Esophagus squamous epithelium (tissue), 5 donors: ENCODE data around the gene PTPRT. TPM values are rescaled to one million over a fixed set of nuclear protein-coding genes. Genes with fewer than 3 reads are reported as not detected.

Experiments used
- DNase-seq: peaks from one replicate; lab custom pipeline; 2025; lab: John Stamatoyannopoulos, UW
- H3K27ac ChIP-seq, 4 donors: fragments of 200-600 bp; sonication (generic); one replicate each; pipeline ENCODE4 v1.5.1; 2016 to 2019; ENCODE audit warnings: mild to moderate bottlenecking in 1 of 4
- H3K27me3 ChIP-seq, 4 donors: fragments of 200-600 bp; sonication (generic); 1 replicate in 3 of 4; 2 replicates in 1 of 4; pipeline versions ENCODE4 v1.5.1 to v1.6.0; 2017 to 2021; ENCODE audit warnings: antibody characterized with exemption in 1 of 4
- H3K36me3 ChIP-seq, 3 donors: fragments of 200-600 bp; sonication (generic); one replicate each; pipeline ENCODE4 v1.5.1; 2016 to 2019
- H3K4me1 ChIP-seq, 3 donors: fragments of 200-600 bp; sonication (generic); one replicate each; pipeline ENCODE4 v1.5.1; 2017 to 2019
- H3K4me3 ChIP-seq, 4 donors: fragments of 200-600 bp; sonication (generic); 1 replicate in 3 of 4; 2 replicates in 1 of 4; pipeline ENCODE4 v1.5.1; 2016 to 2019; ENCODE audit warnings: mild to moderate bottlenecking in 2 of 4, moderate library complexity in 1 of 4
- H3K9me3 ChIP-seq, 3 donors: fragments of 200-600 bp; sonication (generic); one replicate each; pipeline ENCODE4 v1.5.1; 2016 to 2019
- POLR2A ChIP-seq, 4 donors: fragments of 450-650 bp; IDR thresholded peaks; one replicate each; pipeline ENCODE4 v1.6.1; 2017; ENCODE audit warnings: antibody characterized with exemption in 4 of 4, mild to moderate bottlenecking in 4 of 4, moderate library complexity in 3 of 4
- WGBS, 2 donors: methylation state at CpG; one replicate each; pipeline ENCODE4 v1.1.5; 2018; 5-methylcytosine and 5-hydroxymethylcytosine counted together
- intact Hi-C: fragments of 100-400 bp; cut with DNase I; formaldehyde crosslinking; loops from one replicate; pipeline ENCODE4 v1.15.0; 2022
- total RNA-seq, 4 donors: library from RNA; depleted of rRNA; stranded (reverse); fragments of >200 nt; gene quantifications; one replicate each; pipeline ENCODE4 v1.1.0, GENCODE V29; 2016
- TF ChIP-seq, protein P1 (sequence below), 6 experiments: fragments of 450-650 bp in 4 of 6; fragments of 200-600 bp in 2 of 6; sonication (generic) in 2 of 6; IDR thresholded peaks; one replicate each; pipeline ENCODE4 v1.5.1; 2016 to 2019; ENCODE audit warnings: antibody characterized with exemption in 6 of 6, mild to moderate bottlenecking in 4 of 6, moderate library complexity in 4 of 6
- donor health status: DM: yes; HTN: yes; CAD: no.

Gene PTPRT
- total RNA-seq, 4 donors from 2014 or later = under 0.01 to 0.06 TPM; not detected in 2

DNA sequence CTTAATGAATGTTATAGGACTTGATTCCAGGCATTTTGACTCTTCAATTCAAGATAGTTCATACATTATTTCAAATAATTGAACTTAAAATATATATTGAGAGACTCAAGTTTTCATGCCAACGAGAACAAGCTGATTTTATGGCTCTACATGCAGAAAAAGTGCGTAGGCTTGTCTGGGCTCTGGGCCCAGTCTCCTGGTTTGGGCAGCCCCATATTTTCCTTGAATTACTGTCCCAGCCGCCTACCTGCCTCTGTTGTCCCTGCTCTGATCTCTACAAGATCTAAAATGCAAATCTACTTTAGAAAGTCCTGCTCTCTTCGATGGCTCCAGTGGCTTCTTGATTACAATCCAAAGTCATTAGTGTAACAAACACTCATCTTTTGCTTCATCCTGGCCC lies 1034.1 kb downstream of the PTPRT start:
- intact Hi-C loops = no loop called here
- no peak for DNase-seq
- WGBS, 2 donors = 67 to 72% methylated on average over 4 of the region's 4 CpGs
- no peak overlapping the region for H3K4me3 ChIP-seq
- H3K9me3 ChIP-seq = no peaks in the 10 kb centered on the region
- no peak for TF ChIP-seq POLR2A (IDR thresholded peaks at IDR 0.05)
- TF ChIP-seq, protein P1, sequence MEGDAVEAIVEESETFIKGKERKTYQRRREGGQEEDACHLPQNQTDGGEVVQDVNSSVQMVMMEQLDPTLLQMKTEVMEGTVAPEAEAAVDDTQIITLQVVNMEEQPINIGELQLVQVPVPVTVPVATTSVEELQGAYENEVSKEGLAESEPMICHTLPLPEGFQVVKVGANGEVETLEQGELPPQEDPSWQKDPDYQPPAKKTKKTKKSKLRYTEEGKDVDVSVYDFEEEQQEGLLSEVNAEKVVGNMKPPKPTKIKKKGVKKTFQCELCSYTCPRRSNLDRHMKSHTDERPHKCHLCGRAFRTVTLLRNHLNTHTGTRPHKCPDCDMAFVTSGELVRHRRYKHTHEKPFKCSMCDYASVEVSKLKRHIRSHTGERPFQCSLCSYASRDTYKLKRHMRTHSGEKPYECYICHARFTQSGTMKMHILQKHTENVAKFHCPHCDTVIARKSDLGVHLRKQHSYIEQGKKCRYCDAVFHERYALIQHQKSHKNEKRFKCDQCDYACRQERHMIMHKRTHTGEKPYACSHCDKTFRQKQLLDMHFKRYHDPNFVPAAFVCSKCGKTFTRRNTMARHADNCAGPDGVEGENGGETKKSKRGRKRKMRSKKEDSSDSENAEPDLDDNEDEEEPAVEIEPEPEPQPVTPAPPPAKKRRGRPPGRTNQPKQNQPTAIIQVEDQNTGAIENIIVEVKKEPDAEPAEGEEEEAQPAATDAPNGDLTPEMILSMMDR (IDR thresholded peaks at IDR 0.05) = no peak
- H3K27ac ChIP-seq = no peak overlapping the region
- no peaks in the 10 kb centered on the region for H3K36me3 ChIP-seq
- H3K4me1 ChIP-seq = no peaks in the 10 kb centered on the region
- peaks cover 0 to 3% (median 0%) of the 10 kb centered on the region in 4 donors for H3K27me3 ChIP-seq

DNA sequence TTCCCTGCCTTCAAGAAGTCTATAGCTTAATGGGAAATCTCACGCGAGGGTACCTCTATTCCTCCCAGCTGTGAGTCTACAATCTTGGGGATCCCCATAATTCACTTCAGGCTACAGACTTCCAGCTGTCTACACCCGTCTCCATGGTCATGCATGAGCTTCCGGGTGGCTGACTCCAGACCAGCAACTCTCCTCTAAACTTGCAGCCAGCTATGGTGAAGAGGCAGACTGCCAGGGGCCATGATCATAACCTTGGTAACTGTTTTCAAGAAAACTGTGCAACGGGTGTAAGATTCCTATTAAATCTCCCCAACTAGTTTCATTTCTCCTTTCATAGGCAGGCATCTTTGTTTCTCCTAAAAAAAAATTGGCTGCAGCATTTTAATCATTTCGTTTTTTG lies 1037.1 kb downstream of the PTPRT start:
- 55 to 57% methylated on average over 6 of the region's 6 CpGs for WGBS, 2 donors
- Histone ChIP-seq H3K27me3 (peaks cover 0 to 3% (median 0%) of the 10 kb centered on the region in 4 donors), H3K9me3 (no peaks in the 10 kb centered on the region), H3K4me1 (no peaks in the 10 kb centered on the region), H3K4me3 (no peak overlapping the region), H3K27ac (no peak overlapping the region), H3K36me3 (no peaks in the 10 kb centered on the region)
- no peak for DNase-seq
- TF ChIP-seq, protein P1 (IDR thresholded peaks at IDR 0.05) = no peak
- TF ChIP-seq POLR2A (IDR thresholded peaks at IDR 0.05) = no peak
- intact Hi-C loops = no loop called here

DNA sequence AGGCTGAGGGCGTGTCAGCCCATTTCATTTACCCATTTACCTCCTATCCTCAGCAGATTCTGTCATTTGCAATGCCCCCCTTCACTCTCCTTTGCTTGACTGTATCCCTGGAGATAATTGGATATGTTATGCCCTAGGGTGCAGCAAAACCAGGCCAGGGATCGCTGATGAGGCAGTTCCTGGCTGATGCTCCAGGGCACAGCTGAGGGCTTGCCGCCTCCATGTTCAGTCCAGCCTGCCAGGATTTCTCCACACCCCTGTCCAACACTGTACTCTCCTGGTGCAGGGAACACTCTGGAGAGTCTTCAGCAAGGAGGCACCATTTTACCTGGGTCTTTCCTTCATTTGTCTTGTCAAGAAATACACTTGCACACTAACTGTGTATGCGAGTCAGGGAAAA lies 1039.5 kb downstream of the PTPRT start:
- Histone ChIP-seq H3K4me1 (no peaks in the 10 kb centered on the region), H3K4me3 (no peak overlapping the region), H3K27me3 (peaks cover 0 to 3% (median 0%) of the 10 kb centered on the region in 4 donors), H3K9me3 (no peaks in the 10 kb centered on the region), H3K36me3 (no peaks in the 10 kb centered on the region), H3K27ac (no peak overlapping the region)
- WGBS, 2 donors = 60 to 86% methylated on average over 2 of the region's 4 CpGs
- DNase-seq = no peak
- TF ChIP-seq, protein P1 (IDR thresholded peaks at IDR 0.05) = no peak
- intact Hi-C loops = no loop called here

DNA sequence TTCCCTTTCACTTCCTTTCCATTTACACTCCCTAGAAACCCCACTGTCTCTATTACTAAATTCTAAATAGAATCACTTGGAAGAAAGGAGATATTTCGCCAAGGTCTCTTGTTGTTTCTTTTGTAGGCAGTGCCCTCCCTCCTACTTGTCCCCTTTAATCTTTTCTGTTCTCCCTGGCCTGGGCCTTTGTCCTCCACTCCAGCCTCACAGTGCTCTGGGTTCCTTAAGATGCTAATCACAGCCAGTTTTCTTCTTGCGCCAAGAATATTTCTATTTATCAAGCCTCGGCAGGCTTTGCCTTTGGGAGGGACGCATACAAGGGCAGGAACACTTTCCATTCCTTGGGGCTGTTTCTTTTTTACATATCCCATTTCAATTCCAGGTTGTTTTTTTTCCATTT lies 1051.0 kb downstream of the PTPRT start:
- WGBS, 2 donors = 33 to 65% methylated on average over 4 of the region's 4 CpGs

DNA sequence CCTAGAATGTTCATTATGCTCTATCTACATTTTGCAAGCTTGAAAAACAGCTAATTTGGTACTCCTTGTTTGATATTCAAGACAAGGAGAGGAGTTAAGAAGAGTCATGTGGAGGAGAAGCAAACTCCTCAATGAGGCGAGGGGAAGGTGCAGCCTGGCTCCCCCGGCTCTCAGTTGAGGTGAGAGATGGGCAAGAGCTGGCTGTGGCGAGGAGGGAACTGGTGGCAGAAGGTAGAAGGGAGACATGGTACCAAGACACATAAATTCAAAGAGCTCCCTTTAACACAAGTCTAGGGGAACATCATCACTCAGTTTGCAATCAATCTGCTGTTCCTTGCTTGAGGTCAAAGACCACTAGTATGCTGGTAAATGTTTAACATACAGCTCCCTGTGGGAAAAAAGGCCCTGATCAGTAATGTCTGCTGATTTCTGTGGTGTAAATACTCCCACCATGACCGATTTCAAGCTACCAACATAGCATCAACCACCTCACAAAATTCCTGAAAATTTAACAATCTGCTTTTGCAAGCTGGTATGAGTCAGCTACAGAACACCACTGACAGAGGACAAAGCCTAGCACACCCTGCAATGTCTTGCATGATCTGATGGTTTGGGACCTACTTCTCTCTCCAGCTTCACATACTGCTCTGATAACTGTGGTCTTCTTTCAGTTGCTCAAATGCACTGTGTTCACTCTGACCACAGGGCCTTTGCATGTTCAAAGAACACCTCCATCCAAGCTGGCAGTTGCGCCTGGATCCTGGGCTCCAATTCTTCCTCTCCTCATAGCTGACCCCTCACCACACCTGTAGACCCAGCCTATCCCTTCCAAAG lies 1055.2 kb downstream of the PTPRT start:
- Histone ChIP-seq H3K4me1 (peaks cover 0 to 4% (median 0%) of the 10 kb centered on the region in 3 donors), H3K9me3 (no peaks in the 10 kb centered on the region), H3K27me3 (no peaks in the 10 kb centered on the region), H3K4me3 (no peak overlapping the region), H3K36me3 (no peaks in the 10 kb centered on the region), H3K27ac (no peak overlapping the region)
- no peak for DNase-seq
- intact Hi-C loops = no loop called here
- TF ChIP-seq, protein P1 (IDR thresholded peaks at IDR 0.05) = no peak
- TF ChIP-seq POLR2A (IDR thresholded peaks at IDR 0.05) = no peak
- WGBS, 2 donors = 62 to 74% methylated on average over 4 to 5 of the region's 5 CpGs

More for the DNA sequence above, 1051.0 kb downstream of the PTPRT start:
- Histone ChIP-seq H3K4me1 (peaks cover 0 to 4% (median 0%) of the 10 kb centered on the region in 3 donors), H3K36me3 (no peaks in the 10 kb centered on the region), H3K4me3 (no peak overlapping the region), H3K9me3 (no peaks in the 10 kb centered on the region), H3K27ac (no peak overlapping the region), H3K27me3 (no peaks in the 10 kb centered on the region)
- DNase-seq = no peak
- TF ChIP-seq, protein P1 (IDR thresholded peaks at IDR 0.05) = no peak
- no peak for TF ChIP-seq POLR2A (IDR thresholded peaks at IDR 0.05)
- intact Hi-C loops = no loop called here
